NCI-H2171 (cell line): ENCODE results near the gene NUTM2F.
"Not testable (repeated sequence)": the region's sequence is repeated elsewhere in the genome, so short reads cannot be mapped to it uniquely, and the experiment has no call there.

Source experiments
- DNase-seq: peaks from one replicate; lab custom pipeline; 2025; lab: John Stamatoyannopoulos, UW

NUTM2F gene, protein sequence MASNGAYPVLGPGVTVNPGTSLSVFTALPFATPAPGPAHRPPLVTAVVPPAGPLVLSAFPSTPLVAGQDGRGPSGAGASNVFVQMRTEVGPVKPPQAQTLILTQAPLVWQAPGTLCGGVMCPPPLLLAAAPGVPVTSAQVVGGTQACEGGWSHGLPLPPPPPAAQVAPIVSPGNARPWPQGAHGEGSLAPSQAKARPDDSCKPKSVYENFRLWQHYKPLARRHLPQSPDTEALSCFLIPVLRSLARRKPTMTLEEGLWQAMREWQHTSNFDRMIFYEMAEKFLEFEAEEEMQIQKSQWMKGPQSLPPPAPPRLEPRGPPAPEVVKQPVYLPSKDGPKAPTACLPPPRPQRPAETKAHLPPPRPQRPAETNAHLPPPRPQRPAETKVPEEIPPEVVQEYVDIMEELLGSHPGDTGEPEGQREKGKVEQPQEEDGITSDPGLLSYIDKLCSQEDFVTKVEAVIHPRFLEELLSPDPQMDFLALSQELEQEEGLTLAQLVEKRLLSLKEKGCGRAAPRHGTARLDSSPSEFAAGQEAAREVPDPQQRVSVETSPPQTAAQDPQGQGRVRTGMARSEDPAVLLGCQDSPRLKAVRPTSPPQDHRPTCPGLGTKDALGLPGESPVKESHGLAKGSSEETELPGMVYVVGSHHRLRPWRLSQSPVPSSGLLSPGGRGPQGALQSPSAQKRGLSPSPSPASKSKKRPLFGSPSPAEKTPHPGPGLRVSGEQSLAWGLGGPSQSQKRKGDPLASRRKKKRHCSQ

DNA sequence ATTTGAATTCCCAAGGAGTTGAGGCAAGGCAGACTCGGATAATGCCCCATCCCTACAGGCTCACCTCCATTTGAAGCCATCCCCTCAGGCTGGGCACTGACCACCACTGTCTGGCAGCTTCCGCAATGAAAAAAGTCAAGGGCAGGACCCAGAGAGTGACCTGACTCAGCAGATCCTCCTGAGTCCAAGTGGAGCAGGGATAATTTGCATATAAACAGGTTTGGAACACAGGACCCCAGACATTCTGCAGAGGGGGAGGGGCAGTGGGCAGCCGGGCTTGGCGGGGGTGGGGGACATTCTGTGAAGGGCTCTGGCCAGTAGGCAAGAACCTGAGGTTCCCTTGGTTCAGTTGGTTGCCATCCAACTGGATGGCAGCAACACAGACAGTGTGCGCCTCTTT lies at the start of gene NUTM2F:
NUTM2F (minus strand) TSS at position 101 of the 400 bp plus-strand sequence; CDS start at position 80, 21 bp downstream.
- not testable (repeated sequence) for DNase-seq

DNA sequence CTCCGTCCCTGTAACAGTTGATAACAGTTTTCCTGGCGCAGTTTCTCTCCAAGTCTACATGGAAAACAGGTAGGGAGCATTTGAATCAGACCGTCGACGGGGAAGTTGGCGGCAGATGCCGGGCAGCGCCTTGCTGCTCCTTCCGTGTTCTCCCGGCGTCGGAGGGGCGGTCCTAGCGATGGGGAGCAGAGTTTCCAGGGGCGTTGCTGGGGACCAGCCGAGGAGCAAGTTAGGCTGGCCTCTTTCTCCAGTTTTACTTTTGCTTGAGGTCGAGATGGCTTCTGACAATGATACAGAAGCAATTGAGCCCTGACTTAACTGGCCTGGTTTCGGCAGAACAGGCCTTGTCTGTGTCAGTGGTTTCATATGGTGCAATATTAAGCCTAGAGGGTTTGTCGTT lies 46.8 kb upstream of the NUTM2F start:
- not testable (repeated sequence) for DNase-seq

DNA sequence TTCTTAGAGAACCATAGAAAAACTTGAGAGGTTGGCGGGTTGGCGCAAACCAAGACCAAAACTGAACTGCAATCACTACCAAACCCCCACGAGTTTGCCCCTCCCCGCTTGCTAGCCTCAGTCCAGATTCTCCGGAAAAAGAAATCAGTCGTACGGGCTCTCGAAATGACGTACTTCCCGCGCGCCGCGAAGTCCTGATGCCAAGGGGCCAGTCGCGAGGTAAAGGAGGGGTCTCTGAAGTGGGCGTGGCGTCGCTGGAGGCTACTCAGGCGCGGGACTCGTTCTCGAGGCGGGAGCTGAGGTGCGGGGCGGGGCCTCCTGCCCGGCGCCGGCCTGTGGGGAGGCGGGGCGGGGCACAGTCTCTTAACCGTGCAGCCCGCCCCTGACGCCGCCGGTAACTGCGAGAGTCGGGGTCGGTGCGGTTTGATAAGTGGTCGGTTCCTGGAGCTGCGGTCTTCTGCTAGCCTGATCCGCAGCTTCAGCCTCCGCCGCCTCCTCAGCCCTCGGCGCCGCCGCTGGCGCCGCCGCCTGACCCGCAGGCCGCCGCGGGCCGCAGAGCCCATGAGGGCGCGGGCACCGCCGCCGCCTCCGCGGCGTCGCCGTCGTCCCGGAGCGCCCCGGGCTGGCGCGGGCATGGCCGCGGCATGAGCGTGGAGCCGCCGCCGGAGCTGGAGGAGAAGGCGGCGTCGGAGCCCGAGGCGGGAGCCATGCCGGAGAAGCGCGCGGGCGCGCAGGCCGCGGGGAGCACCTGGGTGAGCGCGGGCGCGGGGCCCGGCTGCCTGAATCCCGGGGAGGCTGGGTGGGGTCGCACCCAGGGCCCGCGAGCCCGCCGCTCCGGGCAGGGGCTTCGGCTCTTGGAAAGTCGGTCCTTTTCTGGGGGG lies 46.0 kb upstream of the NUTM2F start:
- DNase-seq = peak; percentile 93

DNA sequence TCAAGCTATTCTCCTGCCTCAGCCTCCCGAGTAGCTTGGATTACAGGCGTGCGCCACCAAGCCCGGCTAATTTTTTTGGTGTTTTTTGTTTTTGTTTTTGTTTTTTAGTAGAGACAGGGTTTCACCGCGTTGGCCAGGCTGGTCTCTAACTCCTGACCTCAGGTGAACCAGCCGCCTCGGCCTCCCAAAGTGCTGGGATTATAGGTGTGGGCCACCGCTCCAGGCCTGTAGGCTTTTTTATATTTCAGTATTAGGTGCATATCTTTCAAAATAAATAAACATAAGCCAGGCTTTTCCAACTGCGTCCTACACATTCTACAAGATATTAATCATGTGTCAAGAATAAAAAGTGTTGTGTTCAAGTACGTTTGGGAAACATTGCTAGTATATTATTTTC lies 45.3 kb upstream of the NUTM2F start:
- DNase-seq = not testable (repeated sequence)

DNA sequence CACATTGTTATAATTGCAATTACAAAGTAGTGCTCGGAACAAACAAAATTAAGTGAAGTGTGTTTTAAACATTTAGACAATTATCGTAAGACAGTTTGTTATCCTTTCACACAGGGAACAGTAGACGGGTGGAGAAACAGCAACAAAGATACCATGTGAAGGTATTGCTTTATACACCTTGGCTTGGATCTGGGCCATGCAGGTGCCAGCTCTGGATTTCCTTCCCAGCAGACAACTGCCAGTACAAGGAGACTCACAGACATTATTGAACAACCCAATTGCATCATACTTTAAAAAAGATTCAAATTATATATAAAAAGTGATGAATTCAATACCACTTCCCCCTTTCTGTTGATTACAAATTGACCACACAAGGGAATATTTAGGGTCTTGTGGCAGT lies 41.8 kb upstream of the NUTM2F start:
- DNase-seq = not testable (repeated sequence)

DNA sequence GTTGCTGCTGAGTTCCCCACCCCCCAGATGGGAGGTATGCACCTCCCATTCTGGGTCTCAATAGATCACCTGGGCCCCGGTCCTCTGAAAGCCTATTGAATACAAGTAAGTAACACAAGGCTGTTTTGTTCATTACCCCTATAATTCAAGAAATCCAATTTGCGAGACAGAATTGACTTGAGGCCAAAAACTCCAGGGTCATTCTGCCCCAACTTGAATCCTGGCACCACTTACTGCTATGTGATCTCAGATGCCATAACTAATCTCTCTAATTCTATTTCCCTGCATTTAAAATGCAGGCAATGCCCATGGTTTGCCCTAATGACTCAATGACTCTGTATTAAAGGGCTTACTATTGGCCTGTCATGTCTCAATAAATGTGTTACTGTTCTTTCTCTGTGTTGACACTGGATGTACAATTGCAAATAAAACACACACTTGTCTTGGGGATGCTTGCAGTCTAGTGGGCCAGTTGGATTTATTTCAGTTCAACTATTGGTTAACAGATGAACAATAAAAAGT lies 35.7 kb upstream of the NUTM2F start:
- DNase-seq = not testable (repeated sequence)

DNA sequence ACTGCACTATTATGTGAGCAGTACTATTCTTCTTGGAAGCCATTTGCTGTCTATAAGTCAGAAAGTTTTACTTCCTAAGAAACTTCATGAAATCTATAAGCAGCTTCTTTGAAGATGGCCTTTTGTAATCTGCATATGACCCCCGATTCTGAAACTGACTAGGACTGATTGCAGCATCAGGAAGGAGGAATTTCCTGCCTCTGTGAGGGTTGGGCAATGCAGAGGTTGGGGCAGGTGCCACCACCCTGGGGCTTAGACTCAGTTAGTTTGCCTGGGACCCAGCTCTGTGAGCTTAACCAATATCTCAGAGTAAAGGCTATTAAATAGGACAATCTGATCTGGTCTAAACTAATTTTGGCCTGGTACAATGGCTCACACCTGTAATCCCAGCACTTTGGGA lies 28.7 kb upstream of the NUTM2F start:
- not testable (repeated sequence) for DNase-seq

DNA sequence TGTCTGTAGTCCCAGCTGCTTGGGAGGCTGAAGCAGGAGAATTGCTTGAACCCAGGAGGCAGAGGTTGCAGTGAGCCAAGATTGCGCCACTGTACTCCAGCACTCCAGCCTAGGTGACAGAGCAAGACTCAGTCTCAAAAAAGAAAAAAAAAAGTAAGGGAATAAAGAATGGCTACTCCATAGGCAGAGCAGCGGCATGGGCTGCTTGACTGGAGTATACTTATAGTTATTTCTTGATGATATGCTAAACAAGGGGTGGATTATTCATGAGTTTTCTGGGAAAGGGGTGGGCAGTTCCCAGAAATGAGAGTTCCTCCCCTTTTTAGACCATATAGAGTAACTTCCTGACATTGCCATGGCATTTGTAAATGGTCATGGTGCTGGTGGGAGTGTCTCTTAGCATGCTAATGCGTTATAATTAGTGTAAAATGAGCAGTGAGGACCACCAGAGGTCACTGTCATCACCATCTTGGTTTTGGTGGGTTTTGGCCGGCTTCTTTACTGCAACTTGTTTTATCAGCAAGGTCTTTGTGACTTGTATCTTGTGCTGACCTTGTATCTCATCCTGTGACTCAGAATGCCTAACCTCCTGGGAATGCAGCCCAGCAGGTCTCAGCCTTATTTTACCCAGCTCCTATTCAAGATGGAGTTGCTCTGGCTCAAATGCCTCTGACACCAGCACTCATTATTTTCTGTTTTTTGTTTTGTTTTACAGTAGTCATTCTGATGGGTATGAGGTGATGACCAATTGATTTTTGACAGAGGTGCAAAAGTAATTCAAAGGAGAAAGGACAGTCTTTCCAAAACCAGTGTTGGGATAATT lies 23.7 kb upstream of the NUTM2F start:
- DNase-seq = not testable (repeated sequence)

DNA sequence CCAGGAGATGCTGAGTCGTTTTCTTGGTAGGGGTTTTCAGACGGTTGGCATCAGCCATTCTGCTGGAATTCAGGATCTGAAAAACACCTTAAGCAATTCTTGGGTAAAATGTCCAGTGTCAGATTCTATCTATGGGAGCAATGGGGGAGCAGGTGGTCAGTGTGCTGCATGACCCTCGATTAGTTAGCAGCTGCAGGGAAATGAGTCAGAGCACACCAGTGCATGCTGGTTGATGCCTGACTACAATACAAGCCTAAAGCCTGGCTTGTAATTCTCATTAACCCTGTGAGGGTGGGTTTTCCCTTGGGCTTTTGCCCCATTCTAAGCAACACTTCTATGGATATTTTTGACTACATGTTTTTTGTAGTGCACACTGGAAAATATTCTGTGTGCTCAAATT lies 20.3 kb upstream of the NUTM2F start:
- DNase-seq = not testable (repeated sequence)

DNA sequence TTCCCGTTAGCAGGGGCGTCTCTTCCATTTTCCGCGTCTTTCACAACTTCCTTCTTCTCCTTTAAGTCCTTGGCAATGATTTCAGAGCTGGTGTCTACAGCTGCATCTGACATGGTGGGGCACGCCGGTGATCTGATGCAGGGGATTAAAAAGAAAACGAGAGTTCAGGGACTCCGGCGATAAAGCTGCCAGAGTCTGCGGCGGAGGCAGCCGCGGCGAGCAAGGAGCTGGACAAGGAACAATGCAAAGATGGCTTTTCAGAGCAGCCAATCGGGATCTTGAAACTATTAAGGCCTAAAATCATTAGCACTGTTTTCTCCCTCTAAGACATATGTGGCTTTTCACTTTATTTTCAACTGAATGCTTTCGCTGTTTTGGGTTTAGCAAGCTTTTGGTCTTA lies 19.0 kb upstream of the NUTM2F start:
- DNase-seq = not testable (repeated sequence)

DNA sequence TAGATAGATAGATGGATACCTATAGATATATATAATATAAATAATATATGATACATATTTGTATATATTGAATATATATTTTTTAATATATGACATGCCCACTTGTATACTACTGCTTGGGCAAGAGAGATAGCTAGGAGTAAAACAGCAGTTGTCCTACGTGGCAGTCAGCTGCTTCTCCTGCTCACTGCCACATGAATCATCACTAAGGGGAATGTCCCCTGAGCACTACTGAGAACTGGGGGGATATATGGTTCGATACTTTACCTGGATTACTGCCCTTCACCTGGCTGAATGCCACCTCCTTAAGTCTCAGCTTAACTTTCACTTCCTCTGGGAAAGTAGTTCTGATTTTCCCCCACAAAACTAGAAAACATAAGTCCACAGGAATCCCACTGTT lies 13.3 kb upstream of the NUTM2F start:
- not testable (repeated sequence) for DNase-seq

DNA sequence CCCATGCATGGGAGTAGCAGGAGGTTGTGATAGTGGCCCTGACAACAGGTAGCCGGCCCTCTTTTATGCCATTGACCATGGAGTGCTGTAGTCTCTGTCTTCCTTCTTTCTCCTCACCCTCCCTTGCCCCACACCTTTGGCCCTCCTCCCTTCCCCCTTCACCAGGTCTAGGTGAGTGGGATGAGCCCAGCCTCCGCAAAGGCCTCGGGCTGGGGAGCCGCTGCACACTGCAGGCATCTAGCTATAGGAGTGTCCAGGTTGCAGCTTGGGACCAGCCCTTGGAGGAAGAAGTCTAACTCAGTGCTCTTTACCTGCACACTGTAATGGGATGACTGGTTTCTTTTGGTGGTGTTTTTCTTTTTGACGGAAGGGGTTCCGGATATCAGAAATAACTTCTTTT lies 12.3 kb upstream of the NUTM2F start:
- not testable (repeated sequence) for DNase-seq

DNA sequence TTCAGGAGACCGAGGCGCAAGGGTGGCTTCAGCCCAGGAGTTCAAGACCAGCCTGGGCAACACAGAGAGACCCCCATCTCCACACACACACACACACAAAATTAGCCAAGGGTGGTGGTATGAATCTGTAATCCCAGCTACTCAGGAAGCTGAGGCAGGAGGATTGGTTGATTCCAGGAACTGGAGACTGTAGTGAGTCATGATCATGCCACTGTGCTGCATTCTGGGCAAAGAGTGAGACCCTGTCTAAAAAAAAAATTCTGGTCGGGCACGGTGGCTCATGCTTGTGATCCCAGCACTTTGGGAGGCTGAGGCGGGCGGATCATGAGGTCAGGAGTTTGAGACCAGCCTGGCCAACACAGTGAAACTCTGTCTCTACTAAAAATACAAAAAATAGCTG lies 11.2 kb upstream of the NUTM2F start:
- DNase-seq = not testable (repeated sequence)

DNA sequence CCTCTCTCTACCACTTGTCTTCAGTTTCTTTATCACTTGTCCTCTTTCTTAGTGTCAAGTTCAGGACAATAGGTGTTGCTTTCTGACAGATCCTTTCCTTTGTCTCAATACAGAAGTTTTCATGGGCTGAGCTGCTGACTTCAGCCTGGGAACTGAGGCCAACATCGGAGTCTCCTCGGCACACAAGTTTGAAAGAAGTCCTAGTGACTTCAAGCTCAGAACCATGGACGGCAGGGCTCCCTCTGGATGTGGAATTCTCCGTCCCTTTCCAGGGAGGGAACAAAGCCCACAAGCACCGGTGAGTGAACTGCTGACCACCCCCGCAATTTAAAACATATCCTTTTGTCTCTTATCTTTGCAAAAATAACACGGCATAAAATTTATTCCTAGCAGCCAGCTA lies 10.3 kb upstream of the NUTM2F start:
- not testable (repeated sequence) for DNase-seq

DNA sequence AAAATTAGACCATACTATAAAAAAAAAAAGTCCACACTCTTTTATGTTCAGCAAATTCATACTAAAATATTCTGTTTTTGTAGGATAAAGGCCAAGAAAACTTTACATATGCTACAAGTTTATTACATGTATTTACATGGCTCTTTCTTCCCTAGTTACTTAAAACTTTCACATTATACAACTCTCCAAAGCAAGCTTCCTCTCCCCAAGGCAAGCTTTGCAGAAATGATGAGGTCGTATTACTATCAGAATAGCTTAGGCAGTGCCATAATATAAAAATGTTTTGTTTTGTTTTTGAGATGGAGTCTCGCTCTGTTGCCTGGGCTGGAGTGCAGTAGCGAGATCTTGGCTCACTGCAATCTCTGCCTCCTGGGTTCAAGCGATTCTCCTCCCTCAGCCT lies 8.0 kb upstream of the NUTM2F start:
- not testable (repeated sequence) for DNase-seq

DNA sequence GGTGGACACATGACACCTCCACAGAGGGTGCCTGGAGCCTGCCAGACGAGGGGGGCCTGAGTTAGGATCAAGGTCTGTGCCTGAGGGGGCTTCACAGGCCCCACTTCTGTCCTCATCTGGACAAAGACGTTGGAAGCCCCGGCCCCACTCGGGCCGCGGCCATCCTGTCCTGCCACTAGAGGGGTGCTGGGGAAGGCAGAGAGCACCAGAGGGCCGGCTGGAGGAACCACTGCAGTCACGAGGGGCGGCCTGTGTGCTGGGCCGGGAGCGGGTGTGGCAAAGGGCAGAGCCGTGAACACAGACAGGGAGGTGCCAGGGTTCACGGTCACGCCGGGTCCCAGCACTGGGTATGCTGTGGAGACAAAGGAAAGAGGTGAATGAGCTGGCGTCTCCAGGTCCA lies 2.9 kb downstream of the NUTM2F start:
- not testable (repeated sequence) for DNase-seq

DNA sequence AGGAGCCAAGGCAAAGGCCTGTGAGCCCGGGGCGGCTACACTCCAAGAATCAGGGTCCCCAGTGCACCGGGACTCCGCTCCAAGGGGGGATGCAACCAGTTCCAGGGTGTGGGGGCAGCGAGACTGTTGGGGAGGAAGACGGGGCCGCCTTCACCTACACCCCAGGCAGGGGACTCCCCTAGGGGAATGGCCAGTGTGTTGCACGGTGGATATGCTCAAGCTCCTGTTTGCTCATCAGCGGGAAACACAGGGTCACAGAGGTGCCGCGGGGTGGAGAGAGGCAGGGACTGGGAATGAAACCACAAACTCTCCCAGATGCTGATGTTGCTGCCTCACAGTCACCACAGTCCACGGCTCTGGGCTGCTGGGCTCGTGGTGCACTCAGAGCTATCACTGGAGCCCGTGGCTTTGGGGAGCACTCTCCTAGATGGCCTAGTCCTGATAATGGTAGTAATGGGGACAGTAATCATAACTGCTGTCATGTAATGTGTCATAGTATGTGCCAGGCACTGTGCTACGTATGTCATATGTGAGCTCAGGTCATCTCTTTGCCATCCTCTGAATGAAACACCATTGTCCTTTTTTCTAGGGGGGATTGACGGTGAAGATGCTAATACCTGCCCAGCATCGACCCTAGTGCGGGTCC lies 5.2 kb downstream of the NUTM2F start:
- DNase-seq = not testable (repeated sequence)

DNA sequence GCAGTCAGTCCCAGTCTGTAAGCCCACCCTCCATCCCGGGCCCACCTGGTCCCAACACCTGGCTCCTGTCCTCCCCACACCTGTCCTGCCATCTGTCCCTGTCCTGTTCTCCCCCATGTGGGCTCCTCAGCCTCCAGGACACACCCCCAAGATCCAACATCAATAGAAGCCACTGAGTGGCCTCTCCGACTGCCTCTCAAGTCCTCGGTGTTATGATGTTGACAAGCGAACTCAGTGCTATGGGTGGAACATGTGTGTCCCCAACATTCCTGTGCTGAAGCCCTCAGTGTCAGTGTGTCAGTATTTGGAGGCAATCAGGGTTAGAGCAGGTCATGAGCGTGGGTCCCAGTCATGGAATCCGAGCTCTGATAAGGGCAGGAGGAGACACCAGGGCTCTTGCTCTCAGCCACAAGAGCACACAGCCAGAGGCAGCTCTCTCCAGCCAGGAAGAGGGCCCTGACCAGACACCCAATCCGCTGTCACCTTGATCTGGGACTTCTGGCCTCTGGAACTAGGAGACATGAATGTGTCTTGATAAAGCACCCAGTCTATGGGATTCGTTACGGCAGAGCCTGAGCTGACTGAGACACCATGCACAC lies 6.0 kb downstream of the NUTM2F start:
- DNase-seq = not testable (repeated sequence)

DNA sequence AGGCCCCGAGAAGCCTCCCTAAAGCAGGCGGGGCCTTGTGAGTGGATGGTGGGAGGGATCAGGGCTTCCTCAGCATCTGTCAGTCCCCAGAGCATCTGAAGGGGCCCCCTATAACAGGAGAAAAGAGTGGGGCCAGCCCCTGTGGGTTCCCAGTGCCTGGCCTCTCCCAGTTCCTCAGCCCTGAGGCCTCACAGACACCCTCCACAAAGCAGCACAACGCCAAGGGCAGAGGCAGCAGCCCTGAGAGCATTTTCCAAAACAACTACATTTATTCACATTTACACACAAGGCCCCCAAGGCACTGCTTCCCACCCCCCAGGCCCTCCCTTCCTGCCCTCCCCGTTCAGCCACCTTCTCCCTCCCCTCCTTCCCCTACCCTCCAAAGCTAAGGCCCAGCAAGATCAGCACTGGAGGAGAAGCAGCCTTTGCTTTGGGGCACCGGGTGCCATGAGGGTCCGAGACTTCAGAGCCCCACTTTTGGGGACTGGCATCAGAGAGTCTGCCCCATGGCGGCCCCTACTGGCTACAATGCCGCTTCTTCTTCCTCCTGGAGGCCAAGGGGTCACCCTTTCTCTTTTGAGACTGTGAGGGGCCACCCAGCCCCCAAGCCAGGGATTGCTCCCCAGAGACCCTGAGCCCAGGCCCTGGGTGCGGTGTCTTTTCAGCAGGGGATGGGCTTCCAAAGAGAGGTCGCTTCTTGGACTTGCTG lies 10.3 kb downstream of the NUTM2F start:
- not testable (repeated sequence) for DNase-seq
